NT2/D1 (cell line): ENCODE data around the gene APOL6.

Experiments used
- SUZ12 ChIP-seq: IDR thresholded peaks from 2 replicates; pipeline ENCODE4 v1.6.1; 2011; ENCODE audit not compliant: insufficient read length, insufficient read depth; ENCODE audit errors: extremely low read depth
- YY1 ChIP-seq: IDR thresholded peaks from 2 replicates; pipeline ENCODE4 v1.6.1; 2011; ENCODE audit not compliant: insufficient read length, insufficient read depth

- TF ChIP-seq SUZ12: no peak
- TF ChIP-seq YY1: no peak
Measured at GRCh38 chr22:35627267-35628041, 20.8 kb upstream of the APOL6 start.
